IMR-90 (cell line): Measurements from ENCODE around the gene TBC1D22B. TPM values are rescaled to one million over a fixed set of nuclear protein-coding genes. Genes with fewer than 3 reads are reported as not detected.

Experiments used
- ATAC-seq: fragments of 200-7000 bp; cut with Tn5 transposase; 2 replicates; pipeline ENCODE4 v1.9.1; 2020; ENCODE audit warnings: low read depth, mild to moderate bottlenecking, moderate library complexity
- BruUV-seq: library from RNA; stranded (reverse); fragments of 400-500 nt; replicated peaks from 2 replicates; lab custom pipeline; 2021; lab: Mats Ljungman, UMichigan
- CTCF ChIA-PET: fragments of 300-600 bp; formaldehyde crosslinking; extraction: SDS; loops from one replicate; lab custom pipeline; 2021; ENCODE audit warnings: antibody characterized with exemption; lab: Yijun Ruan, JAX
- POLR2A ChIA-PET: fragments of 300-600 bp; sonication (Branson Sonifier 250); formaldehyde crosslinking; loops from one replicate; lab custom pipeline; 2022; ENCODE audit warnings: antibody characterized with exemption; ENCODE audit not compliant: unreplicated experiment; lab: Charles Lee
- DNase-seq: peaks from one replicate; pipeline ENCODE4 v3.0.0; 2013
- H2AFZ ChIP-seq: replicated peaks from 2 replicates; pipeline ENCODE3; 2013; ENCODE audit warnings: low read length, mild to moderate bottlenecking; ENCODE audit not compliant: poor library complexity
- H2AK5ac ChIP-seq: 2 replicates; pipeline ENCODE4 v1.6.1; 2013; ENCODE audit warnings: low read depth, low read length, inconsistent platforms
- H2AK9ac ChIP-seq: replicated peaks from 2 replicates; pipeline ENCODE3; 2013; ENCODE audit warnings: mild to moderate bottlenecking, low read depth, low read length, moderate library complexity; ENCODE audit not compliant: poor library complexity
- H2BK120ac ChIP-seq: 2 replicates; pipeline ENCODE4 v1.6.1; 2013; ENCODE audit warnings: low read depth, low read length, inconsistent platforms
- H2BK15ac ChIP-seq: 3 replicates; pipeline ENCODE4 v1.6.1; 2013; ENCODE audit warnings: low read depth, low read length, inconsistent platforms
- H2BK20ac ChIP-seq: 2 replicates; pipeline ENCODE4 v1.6.1; 2013; ENCODE audit warnings: low read depth, mild to moderate bottlenecking, inconsistent platforms, low read length, moderate library complexity
- H2BK5ac ChIP-seq: 2 replicates; pipeline ENCODE4 v1.6.1; 2013; ENCODE audit warnings: mild to moderate bottlenecking, low read depth, low read length, inconsistent platforms; ENCODE audit not compliant: poor library complexity, severe bottlenecking
- H3K14ac ChIP-seq: replicated peaks from 2 replicates; pipeline ENCODE4 v1.6.1; 2013; ENCODE audit warnings: low read depth, low read length, inconsistent platforms
- H3K18ac ChIP-seq: 2 replicates; pipeline ENCODE4 v1.6.1; 2013; ENCODE audit warnings: low read depth, low read length, control low read depth
- H3K23ac ChIP-seq: 2 replicates; pipeline ENCODE4 v1.6.1; 2013; ENCODE audit warnings: low read depth, low read length, inconsistent platforms
- H3K27ac ChIP-seq: 2 replicates; pipeline ENCODE4 v1.5.1; 2013; ENCODE audit warnings: mild to moderate bottlenecking, control low read depth, low read length; ENCODE audit not compliant: insufficient read depth
- H3K27me3 ChIP-seq: 2 replicates; pipeline ENCODE4 v1.6.1; 2013; ENCODE audit warnings: low read length; ENCODE audit not compliant: control insufficient read depth, insufficient read depth
- H3K36me3 ChIP-seq: 2 replicates; pipeline ENCODE4 v1.6.1; 2013; ENCODE audit warnings: low read length, mixed read lengths; ENCODE audit not compliant: control insufficient read depth, insufficient read depth
- H3K4ac ChIP-seq: 2 replicates; pipeline ENCODE4 v1.6.1; 2013; ENCODE audit warnings: low read depth, low read length, inconsistent platforms
- H3K4me1 ChIP-seq: 2 replicates; pipeline ENCODE4 v1.6.1; 2013; ENCODE audit warnings: low read length, mixed read lengths; ENCODE audit not compliant: control insufficient read depth, insufficient read depth
- H3K4me2 ChIP-seq: 2 replicates; pipeline ENCODE4 v1.6.1; 2013; ENCODE audit warnings: low read depth, mild to moderate bottlenecking, control low read depth, low read length, moderate library complexity
- H3K4me3 ChIP-seq: 2 replicates; pipeline ENCODE4 v1.5.1; 2013; ENCODE audit warnings: low read depth, mild to moderate bottlenecking, control low read depth, low read length, moderate library complexity; ENCODE audit not compliant: insufficient read depth
- H3K56ac ChIP-seq: 2 replicates; pipeline ENCODE4 v1.6.1; 2013; ENCODE audit warnings: low read length, inconsistent platforms; ENCODE audit not compliant: insufficient read depth; ENCODE audit errors: extremely low read depth
- H3K79me1 ChIP-seq, 2 experiments: 2 replicates each; pipeline ENCODE4 v1.6.1; 2013; ENCODE audit warnings: low read length in 2 of 2, inconsistent platforms in 1 of 2, low read depth in 1 of 2
- H3K9ac ChIP-seq: 2 replicates; pipeline ENCODE4 v1.6.1; 2013; ENCODE audit warnings: low read depth, low read length, control low read depth
- H3K9me1 ChIP-seq: 2 replicates; pipeline ENCODE4 v1.6.1; 2013; ENCODE audit warnings: low read length, inconsistent platforms; ENCODE audit not compliant: insufficient read depth
- H3K9me3 ChIP-seq: 2 replicates; pipeline ENCODE4 v1.6.1; 2013; ENCODE audit warnings: low read length; ENCODE audit not compliant: control insufficient read depth, insufficient read depth
- H4K20me1 ChIP-seq: 2 replicates; pipeline ENCODE4 v1.6.1; 2013; ENCODE audit warnings: low read length, inconsistent platforms; ENCODE audit not compliant: insufficient read depth
- H4K5ac ChIP-seq: 2 replicates; pipeline ENCODE4 v1.6.1; 2013; ENCODE audit warnings: mild to moderate bottlenecking, low read depth, low read length, control low read depth
- H4K8ac ChIP-seq, 2 experiments: 2 replicates each; pipeline ENCODE4 v1.6.1; 2013; ENCODE audit warnings: low read depth in 2 of 2, low read length in 2 of 2, control low read depth in 1 of 2, inconsistent platforms in 1 of 2
- H4K91ac ChIP-seq: 2 replicates; pipeline ENCODE4 v1.6.1; 2013; ENCODE audit warnings: low read depth, low read length, inconsistent platforms; ENCODE audit not compliant: insufficient read depth
- NFE2L2 ChIP-seq: fragments of 150-350 bp; IDR thresholded peaks from 2 replicates; pipeline ENCODE4 v1.6.1; 2016; ENCODE audit warnings: low read depth, mild to moderate bottlenecking, low read length
- RCOR1 ChIP-seq: IDR thresholded peaks from 2 replicates; pipeline ENCODE4 v1.6.1; 2012; ENCODE audit warnings: mild to moderate bottlenecking, low read length, improper control_type of control experiment; ENCODE audit not compliant: insufficient replicate concordance
- WGBS, 2 experiments: methylation state at CpG; one replicate each; pipeline versions ENCODE4 v1.1.5 to v1.1.7; 2013; ENCODE audit warnings: missing lambda C conversion rate in 2 of 2; ENCODE audit not compliant: insufficient read length in 1 of 2; ENCODE audit errors: extremely low coverage in 2 of 2; 5-methylcytosine and 5-hydroxymethylcytosine counted together
- dilution Hi-C: fragments of 300-500 bp; cut with HindIII; formaldehyde crosslinking; loops from one replicate; pipeline ENCODE4 v1.14.3; 2018; ENCODE audit warnings: low sequenced_read_pairs; ENCODE audit not compliant: unreplicated experiment
- in situ Hi-C: fragments of 300-500 bp; cut with MboI; formaldehyde crosslinking; loops from 3 replicates; pipeline ENCODE4 v1.14.3; 2019; ENCODE audit warnings: low sequenced_read_pairs, inconsistent platforms, mixed read lengths
- intact Hi-C: fragments of 100-400 bp; cut with micrococcal nuclease; formaldehyde crosslinking; loops from 2 replicates; pipeline ENCODE4 v1.10.0; 2022
- polyA plus RNA-seq, 3 experiments: library from polyadenylated mRNA; depleted of rRNA; stranded (reverse); fragments of >200 nt; gene quantifications; 2 replicates each; pipeline ENCODE4 v1.2.3, GENCODE V29; 2012; ENCODE audit warnings: low replicate concordance in 1 of 3
- total RNA-seq: library from RNA; depleted of rRNA; stranded (reverse); fragments of >200 nt; gene quantifications from 2 replicates; pipeline ENCODE4 v1.2.3, GENCODE V29; 2012

TBC1D22B gene
- total and polyA plus RNA-seq, 2 of the 4 experiments (the other 2 are of a cell fraction) = 6.6 to 7.5 TPM

DNA sequence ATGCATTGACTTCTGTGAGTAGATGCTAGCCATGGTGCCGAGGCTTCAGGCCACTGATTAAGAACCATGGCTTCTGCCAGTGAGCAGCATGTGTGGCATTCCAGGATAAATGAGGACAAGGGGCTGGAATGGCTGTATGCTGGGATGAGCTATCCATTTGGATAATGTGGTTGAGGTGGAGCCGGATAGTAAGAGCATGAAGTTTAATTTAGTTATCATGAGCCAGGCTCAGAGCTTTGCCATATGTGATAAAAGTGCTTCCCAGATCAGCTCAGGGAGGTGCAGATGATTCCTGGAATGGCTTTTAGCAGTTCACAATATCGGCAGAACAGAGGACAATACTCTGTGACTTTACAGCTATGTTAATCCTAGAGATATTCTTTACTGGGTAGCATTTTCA lies 61.6 kb downstream of the TBC1D22B start:
- Histone ChIP-seq H3K9me3 (no peaks in the 10 kb centered on the region), H3K4me3 (no peak overlapping the region), H2BK120ac (no peak overlapping the region), H4K8ac (no peak overlapping the region), H3K27me3 (no peaks in the 10 kb centered on the region), H2BK15ac (no peak overlapping the region), H2BK20ac (no peak overlapping the region), H3K4ac (no peak overlapping the region), H3K18ac (no peak overlapping the region), H2AFZ (no peak overlapping the region), H3K9ac (no peak overlapping the region), H4K91ac (no peak overlapping the region), H3K4me2 (no peak overlapping the region), H2AK5ac (no peak overlapping the region), H3K27ac (no peak overlapping the region), H4K20me1 (peaks cover 2% of the 10 kb centered on the region; the same call in 1 of the 2 replicates), H3K79me1 (no peaks in the 10 kb centered on the region), H2AK9ac (no peak overlapping the region), H4K5ac (no peak overlapping the region), H3K36me3 (peaks cover 51% of the 10 kb centered on the region), H3K14ac (0 out of 2 replicates have a peak overlapping the region, but pooled peaks have one; percentile 11), H3K4me1 (peaks cover 3% of the 10 kb centered on the region), H3K56ac (no peak overlapping the region), H3K9me1 (peaks cover 19% of the 10 kb centered on the region), H3K23ac (no peak overlapping the region), H2BK5ac (no peak overlapping the region)
- ATAC-seq (no peak), DNase-seq (no peak)
- no peak for TF ChIP-seq RCOR1
- TF ChIP-seq NFE2L2 = no peak
- ChIA-PET CTCF (no interaction called here), POLR2A (no interaction called here)
- in situ Hi-C loops = no loop called here
- dilution Hi-C loops = no loop called here
- intact Hi-C loops = no loop called here
- no TSS peak for BruUV-seq
- 100% methylated on average over 1 of the region's 3 CpGs; no CpG with 5 or more reads in 1 of the 2 experiments for WGBS, 2 experiments
